GM12878 (cell line): ENCODE measurements around the gene PTPN20. TPM values are rescaled to one million over a fixed set of nuclear protein-coding genes. Genes with fewer than 3 reads are reported as not detected.

Experiments
- ATAC-seq: fragments of 200-7000 bp; cut with Tn5 transposase; 3 replicates; pipeline ENCODE4 v1.9.1; 2020; ENCODE audit warnings: mild to moderate bottlenecking, moderate library complexity
- BruUV-seq: library from RNA; stranded (reverse); fragments of 400-500 nt; replicated peaks from 2 replicates; lab custom pipeline; 2021; lab: Mats Ljungman, UMichigan
- CTCF ChIA-PET: fragments of 300-600 bp; sonication (Branson Sonifier 250); formaldehyde crosslinking; extraction: SDS; loops from one replicate; lab custom pipeline; 2021; ENCODE audit warnings: inconsistent platforms; lab: Yijun Ruan, JAX
- POLR2A ChIA-PET: fragments of 350-600 bp; formaldehyde crosslinking; extraction: SDS; loops from one replicate; lab custom pipeline; 2021; ENCODE audit warnings: inconsistent platforms; lab: Charles Lee
- RAD21 ChIA-PET: fragments of 300-600 bp; sonication (Branson Sonifier 250); formaldehyde crosslinking; loops from one replicate; lab custom pipeline; 2023; ENCODE audit warnings: antibody characterized with exemption; ENCODE audit not compliant: unreplicated experiment; lab: Charles Lee
- SMC1A ChIA-PET: fragments of 300-600 bp; sonication (Branson Sonifier 250); formaldehyde crosslinking; loops from one replicate; lab custom pipeline; 2023; ENCODE audit not compliant: unreplicated experiment, uncharacterized antibody; lab: Charles Lee
- DNase-seq: peaks from one replicate; pipeline ENCODE4 v3.0.0-alpha.2; 2011; ENCODE audit warnings: low read depth, low spot score
- FAIRE-seq: peaks from 3 replicates; lab custom pipeline; 2011; peaks lifted over from hg19 to GRCh38; lab: Jason Lieb, UNC
- H2AFZ ChIP-seq: 2 replicates; pipeline ENCODE4 v1.6.0; 2011; ENCODE audit warnings: low read depth, low read length, control low read depth; ENCODE audit not compliant: control insufficient read depth
- H3K27ac ChIP-seq: 2 replicates; pipeline ENCODE4 v1.5.1; 2011; ENCODE audit warnings: control low read depth; ENCODE audit not compliant: control insufficient read depth, insufficient read depth
- H3K27me3 ChIP-seq, 2 experiments: replicated peaks in 1 of 2; 2 replicates each; pipeline versions ENCODE4 v1.6.0 to v1.6.1; 2011; ENCODE audit warnings: low read length in 1 of 2; ENCODE audit not compliant: control insufficient read depth in 2 of 2, insufficient read depth in 2 of 2
- H3K36me3 ChIP-seq, 2 experiments: 2 replicates each; pipeline ENCODE4 v1.5.1; 2011; ENCODE audit warnings: low read length in 1 of 2; ENCODE audit not compliant: control insufficient read depth in 2 of 2, insufficient read depth in 2 of 2
- H3K4me1 ChIP-seq: 2 replicates; pipeline ENCODE4 v1.6.1; 2011; ENCODE audit warnings: mild to moderate bottlenecking, low read length, moderate library complexity, mixed read lengths; ENCODE audit not compliant: control insufficient read depth, insufficient read depth
- H3K4me2 ChIP-seq: 2 replicates; pipeline ENCODE4 v1.6.0; 2011; ENCODE audit warnings: control low read depth; ENCODE audit not compliant: control insufficient read depth, insufficient read depth
- H3K4me3 ChIP-seq: fragments of 200-600 bp; sonication (generic); 2 replicates; pipeline ENCODE4 v1.5.1; 2016
- H3K79me2 ChIP-seq: 2 replicates; pipeline ENCODE4 v1.6.0; 2011; ENCODE audit warnings: low read length; ENCODE audit not compliant: control insufficient read depth, insufficient read depth
- H3K9ac ChIP-seq: 2 replicates; pipeline ENCODE4 v1.8.0; 2011; ENCODE audit warnings: low read length, control low read depth, mixed read lengths; ENCODE audit not compliant: control insufficient read depth, insufficient read depth
- H3K9me3 ChIP-seq: replicated peaks from 3 replicates; pipeline ENCODE4 v1.5.1; 2011; ENCODE audit warnings: mild to moderate bottlenecking, low read length; ENCODE audit not compliant: control insufficient read depth, insufficient read depth
- H4K20me1 ChIP-seq: 2 replicates; pipeline ENCODE4 v1.6.0; 2011; ENCODE audit not compliant: control insufficient read depth, insufficient read depth
- ATF7 ChIP-seq: fragments of 450-650 bp; IDR thresholded peaks from 2 replicates; pipeline ENCODE4 v1.6.1; 2016; ENCODE audit warnings: low read depth, mild to moderate bottlenecking
- BACH1 ChIP-seq: fragments of 450-650 bp; IDR thresholded peaks from 2 replicates; pipeline ENCODE4 v1.6.1; 2017; ENCODE audit warnings: mild to moderate bottlenecking, borderline replicate concordance
- CREM ChIP-seq: IDR thresholded peaks from 2 replicates; pipeline ENCODE4 v1.6.1; 2014; ENCODE audit warnings: antibody characterized with exemption, low read depth
- EGR1 ChIP-seq, 2 experiments: IDR thresholded peaks; 1 replicate in 1 of 2; 2 replicates in 1 of 2; pipeline ENCODE4 v1.6.1; 2011 to 2012; ENCODE audit warnings: low read depth in 2 of 2, low read length in 2 of 2, borderline replicate concordance in 1 of 2, mild to moderate bottlenecking in 1 of 2, moderate library complexity in 1 of 2
- FOS ChIP-seq: IDR thresholded peaks from 3 replicates; pipeline ENCODE4 v1.6.1; 2011; ENCODE audit warnings: borderline replicate concordance; ENCODE audit not compliant: insufficient read length; ENCODE audit errors: extremely low read depth
- KDM1A ChIP-seq: fragments of 200-600 bp; sonication (generic); IDR thresholded peaks from 2 replicates; pipeline ENCODE4 v1.6.1; 2016; ENCODE audit warnings: borderline replicate concordance
- MEF2A ChIP-seq: IDR thresholded peaks from 2 replicates; pipeline ENCODE4 v1.6.1; 2011; ENCODE audit warnings: low read depth, mild to moderate bottlenecking, low read length, moderate library complexity; ENCODE audit not compliant: insufficient read depth
- RB1 ChIP-seq: fragments of 450-650 bp; formaldehyde crosslinking; IDR thresholded peaks from 2 replicates; pipeline ENCODE4 v1.6.1; 2017; ENCODE audit warnings: mild to moderate bottlenecking, borderline replicate concordance
- YBX1 ChIP-seq: fragments of 450-650 bp; IDR thresholded peaks from 2 replicates; pipeline ENCODE4 v1.6.1; 2016; ENCODE audit warnings: antibody characterized with exemption
- WGBS: methylation state at CpG from one replicate; pipeline ENCODE4 v1.1.6; 2016; ENCODE audit warnings: low lambda C conversion rate; ENCODE audit not compliant: insufficient replicate concordance, insufficient coverage; ENCODE audit errors: missing lambda C conversion rate; 5-methylcytosine and 5-hydroxymethylcytosine counted together
- in situ Hi-C: fragments of 300-500 bp; cut with MboI; formaldehyde crosslinking; loops from 9 replicates; pipeline ENCODE4 v1.14.3; 2018; ENCODE audit warnings: mixed read lengths
- intact Hi-C: fragments of 100-400 bp; cut with micrococcal nuclease; formaldehyde crosslinking; loops from one replicate; pipeline ENCODE4 v1.14.2; 2022; ENCODE audit not compliant: unreplicated experiment
- polyA plus RNA-seq, 11 experiments: library from polyadenylated mRNA; depleted of rRNA in 4 of 11; unstranded in 6 of 11; stranded (reverse) in 5 of 11; fragments of >200 nt; fragmentation: Nextera tagmentation in 4 of 11; fragmentation: Illumina TruSeq in 1 of 11; extraction: Ambion mirVana in 4 of 11; extraction: Trizol in 1 of 11; gene quantifications; 1 replicate in 1 of 11; 2 replicates in 10 of 11; pipeline versions ENCODE4 v1.2.1 to v1.2.3, GENCODE V29; 2011 to 2016; ENCODE audit warnings: inconsistent platforms in 2 of 11, missing spikeins in 2 of 11, low read depth in 1 of 11
- total RNA-seq, 4 experiments: library from RNA; depleted of rRNA in 3 of 4; stranded (reverse); fragments of >200 nt in 3 of 4; fragmentation: Illumina TruSeq in 1 of 4; extraction: Trizol in 1 of 4; gene quantifications; 2 replicates each; pipeline versions ENCODE4 v1.2.1 to v1.2.3, GENCODE V29; 2013 to 2021
- TF ChIP-seq, protein P1 (sequence below): fragments of 150-350 bp; IDR thresholded peaks from 2 replicates; pipeline ENCODE4 v1.6.1; 2014; ENCODE audit warnings: mild to moderate bottlenecking, low read depth, low read length
- TF ChIP-seq, protein P2 (sequence below): fragments of 450-650 bp; IDR thresholded peaks from 2 replicates; pipeline ENCODE4 v1.6.1; 2014; ENCODE audit warnings: mild to moderate bottlenecking
- TF ChIP-seq, protein P3 (sequence below): IDR thresholded peaks from 2 replicates; pipeline ENCODE4 v1.6.1; 2012; ENCODE audit warnings: low read depth, low read length, improper control_type of control experiment
- TF ChIP-seq, protein P4 (sequence below): fragments of 450-650 bp; IDR thresholded peaks from 2 replicates; pipeline ENCODE4 v1.6.1; 2017; ENCODE audit warnings: borderline replicate concordance
- TF ChIP-seq, protein P5 (sequence below): IDR thresholded peaks from 2 replicates; pipeline ENCODE4 v1.6.1; 2012; ENCODE audit warnings: low read length, inconsistent platforms
- TF ChIP-seq, protein P6 (sequence below): IDR thresholded peaks from 2 replicates; pipeline ENCODE4 v1.6.1; 2012; ENCODE audit warnings: low read depth, low read length, improper control_type of control experiment

PTPN20 gene
- total and polyA plus RNA-seq, 10 of the 15 experiments (the other 5 are each of a cell fraction or from before 2014, with no cell fraction given) = 0.04 to 3.4 (median 0.10) TPM; not detected in 4

DNA sequence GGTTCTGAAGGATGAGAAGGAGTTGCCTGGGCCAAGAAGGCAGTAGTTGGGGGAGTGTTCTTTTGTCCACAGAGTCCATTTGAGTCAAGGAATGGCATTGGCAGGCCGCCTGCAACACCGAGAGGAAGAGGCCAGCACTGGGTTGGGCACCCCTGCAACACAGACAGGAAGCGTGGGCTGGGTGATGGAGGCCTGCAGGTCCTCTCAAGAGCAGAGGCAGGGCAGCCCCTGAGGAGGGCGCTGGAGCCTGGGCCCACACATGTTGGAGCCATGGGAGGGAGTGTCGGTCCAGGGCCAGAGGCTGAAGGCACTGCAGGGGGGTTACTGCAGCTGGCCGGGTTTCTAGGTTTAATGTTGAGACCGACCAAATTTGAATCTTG is 137.3 kb downstream of the PTPN20 start (continued):
- TF ChIP-seq BACH1 = no peak

DNA sequence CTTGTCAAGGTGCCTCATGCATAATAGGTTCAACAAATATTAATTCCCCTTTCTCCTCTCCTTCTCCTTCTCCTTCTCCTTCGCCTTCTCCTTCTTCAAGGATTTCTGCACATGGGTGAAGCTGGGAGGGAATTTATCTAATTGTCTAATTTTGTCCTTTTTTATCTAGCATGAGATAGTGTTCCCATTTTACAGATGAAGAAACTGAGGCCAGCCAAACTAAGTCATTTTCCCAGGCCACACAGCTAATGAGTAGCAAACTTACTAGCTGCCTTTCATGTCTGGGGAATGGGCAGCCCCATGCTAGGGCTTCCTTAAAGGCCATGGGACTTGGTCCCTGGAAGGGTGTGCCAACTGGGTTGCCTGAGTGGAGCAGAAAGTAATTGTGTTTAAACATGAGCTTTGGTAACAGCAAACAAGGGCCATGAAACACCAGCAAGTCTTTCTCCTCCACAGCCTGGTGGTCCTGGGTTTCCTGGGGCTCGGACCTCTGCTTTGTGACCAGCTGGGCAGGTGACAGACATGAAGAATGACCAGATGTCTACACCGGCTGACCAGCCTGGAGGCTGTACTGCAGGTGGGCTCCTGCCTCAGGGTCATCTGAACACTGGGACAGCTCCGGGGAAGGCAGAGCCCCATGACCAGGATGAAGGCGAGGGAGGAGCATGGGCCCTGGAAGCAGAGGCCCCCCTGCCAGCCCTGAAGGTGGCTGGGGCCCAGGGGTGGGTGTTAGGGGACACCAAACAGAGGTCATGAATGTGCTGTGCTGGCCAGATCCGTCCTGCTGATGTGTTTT is 138.0 kb downstream of the PTPN20 start:
- WGBS = 22% methylated on average over 5 of the region's 6 CpGs
- no peak overlapping the region for H3K27ac ChIP-seq
- no peak overlapping the region for H2AFZ ChIP-seq
- H3K4me1 ChIP-seq = no peaks in the 10 kb centered on the region
- RAD21 ChIA-PET = interaction anchor here (2.8 kb wide), 1 partner anchor 264 kb away, joined by 84 read pairs; no protein-coding TSS in a partner anchor
- no peak overlapping the region for H3K9ac ChIP-seq
- no peaks in the 10 kb centered on the region for H3K36me3 ChIP-seq
- no peak for ATAC-seq
- no TSS peak for BruUV-seq
- H3K9me3 ChIP-seq = no peaks in the 10 kb centered on the region
- peaks cover 0 to 2% of the 10 kb centered on the region in 2 experiments; a peak in 1 of 4 replicates for H3K27me3 ChIP-seq
- 0 out of 2 replicates have a peak, but pooled peaks cover 2% of the 10 kb centered on the region for H4K20me1 ChIP-seq
- DNase-seq = no peak
- in situ Hi-C loops (no loop called here), intact Hi-C loops (no loop called here)
- CTCF ChIA-PET = interaction anchor here (0.7 to 6.9 kb wide), 12 partner anchors 14 to 402 kb away, joined by 3 to 135 read pairs (median 4); no protein-coding TSS in a partner anchor
- POLR2A ChIA-PET = no interaction called here
- no peak overlapping the region for H3K4me2 ChIP-seq
- no peaks in the 10 kb centered on the region for H3K79me2 ChIP-seq
- no peak overlapping the region for H3K4me3 ChIP-seq
- SMC1A ChIA-PET = interaction anchor here (1.4 to 5.2 kb wide), 4 partner anchors 24 to 264 kb away, joined by 3 to 66 read pairs (median 8); no protein-coding TSS in a partner anchor
- no peak for FAIRE-seq
- TF ChIP-seq, protein P1, sequence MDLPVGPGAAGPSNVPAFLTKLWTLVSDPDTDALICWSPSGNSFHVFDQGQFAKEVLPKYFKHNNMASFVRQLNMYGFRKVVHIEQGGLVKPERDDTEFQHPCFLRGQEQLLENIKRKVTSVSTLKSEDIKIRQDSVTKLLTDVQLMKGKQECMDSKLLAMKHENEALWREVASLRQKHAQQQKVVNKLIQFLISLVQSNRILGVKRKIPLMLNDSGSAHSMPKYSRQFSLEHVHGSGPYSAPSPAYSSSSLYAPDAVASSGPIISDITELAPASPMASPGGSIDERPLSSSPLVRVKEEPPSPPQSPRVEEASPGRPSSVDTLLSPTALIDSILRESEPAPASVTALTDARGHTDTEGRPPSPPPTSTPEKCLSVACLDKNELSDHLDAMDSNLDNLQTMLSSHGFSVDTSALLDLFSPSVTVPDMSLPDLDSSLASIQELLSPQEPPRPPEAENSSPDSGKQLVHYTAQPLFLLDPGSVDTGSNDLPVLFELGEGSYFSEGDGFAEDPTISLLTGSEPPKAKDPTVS = no peak
- TF ChIP-seq KDM1A = no peak
- no peak for TF ChIP-seq EGR1 (IDR thresholded peaks at IDR 0.05; ENCODE audit: borderline replicate concordance in 1 of 2, low read depth in 2 of 2, low read length in 2 of 2)
- TF ChIP-seq FOS = no peak
- TF ChIP-seq MEF2A = no peak
- TF ChIP-seq, protein P2, sequence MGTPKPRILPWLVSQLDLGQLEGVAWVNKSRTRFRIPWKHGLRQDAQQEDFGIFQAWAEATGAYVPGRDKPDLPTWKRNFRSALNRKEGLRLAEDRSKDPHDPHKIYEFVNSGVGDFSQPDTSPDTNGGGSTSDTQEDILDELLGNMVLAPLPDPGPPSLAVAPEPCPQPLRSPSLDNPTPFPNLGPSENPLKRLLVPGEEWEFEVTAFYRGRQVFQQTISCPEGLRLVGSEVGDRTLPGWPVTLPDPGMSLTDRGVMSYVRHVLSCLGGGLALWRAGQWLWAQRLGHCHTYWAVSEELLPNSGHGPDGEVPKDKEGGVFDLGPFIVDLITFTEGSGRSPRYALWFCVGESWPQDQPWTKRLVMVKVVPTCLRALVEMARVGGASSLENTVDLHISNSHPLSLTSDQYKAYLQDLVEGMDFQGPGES = no peak
- TF ChIP-seq, protein P3, sequence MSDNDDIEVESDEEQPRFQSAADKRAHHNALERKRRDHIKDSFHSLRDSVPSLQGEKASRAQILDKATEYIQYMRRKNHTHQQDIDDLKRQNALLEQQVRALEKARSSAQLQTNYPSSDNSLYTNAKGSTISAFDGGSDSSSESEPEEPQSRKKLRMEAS = no peak
- TF ChIP-seq, protein P4, sequence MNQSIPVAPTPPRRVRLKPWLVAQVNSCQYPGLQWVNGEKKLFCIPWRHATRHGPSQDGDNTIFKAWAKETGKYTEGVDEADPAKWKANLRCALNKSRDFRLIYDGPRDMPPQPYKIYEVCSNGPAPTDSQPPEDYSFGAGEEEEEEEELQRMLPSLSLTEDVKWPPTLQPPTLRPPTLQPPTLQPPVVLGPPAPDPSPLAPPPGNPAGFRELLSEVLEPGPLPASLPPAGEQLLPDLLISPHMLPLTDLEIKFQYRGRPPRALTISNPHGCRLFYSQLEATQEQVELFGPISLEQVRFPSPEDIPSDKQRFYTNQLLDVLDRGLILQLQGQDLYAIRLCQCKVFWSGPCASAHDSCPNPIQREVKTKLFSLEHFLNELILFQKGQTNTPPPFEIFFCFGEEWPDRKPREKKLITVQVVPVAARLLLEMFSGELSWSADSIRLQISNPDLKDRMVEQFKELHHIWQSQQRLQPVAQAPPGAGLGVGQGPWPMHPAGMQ = no peak
- TF ChIP-seq, protein P5, sequence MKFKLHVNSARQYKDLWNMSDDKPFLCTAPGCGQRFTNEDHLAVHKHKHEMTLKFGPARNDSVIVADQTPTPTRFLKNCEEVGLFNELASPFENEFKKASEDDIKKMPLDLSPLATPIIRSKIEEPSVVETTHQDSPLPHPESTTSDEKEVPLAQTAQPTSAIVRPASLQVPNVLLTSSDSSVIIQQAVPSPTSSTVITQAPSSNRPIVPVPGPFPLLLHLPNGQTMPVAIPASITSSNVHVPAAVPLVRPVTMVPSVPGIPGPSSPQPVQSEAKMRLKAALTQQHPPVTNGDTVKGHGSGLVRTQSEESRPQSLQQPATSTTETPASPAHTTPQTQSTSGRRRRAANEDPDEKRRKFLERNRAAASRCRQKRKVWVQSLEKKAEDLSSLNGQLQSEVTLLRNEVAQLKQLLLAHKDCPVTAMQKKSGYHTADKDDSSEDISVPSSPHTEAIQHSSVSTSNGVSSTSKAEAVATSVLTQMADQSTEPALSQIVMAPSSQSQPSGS = no peak
- TF ChIP-seq, protein P6, sequence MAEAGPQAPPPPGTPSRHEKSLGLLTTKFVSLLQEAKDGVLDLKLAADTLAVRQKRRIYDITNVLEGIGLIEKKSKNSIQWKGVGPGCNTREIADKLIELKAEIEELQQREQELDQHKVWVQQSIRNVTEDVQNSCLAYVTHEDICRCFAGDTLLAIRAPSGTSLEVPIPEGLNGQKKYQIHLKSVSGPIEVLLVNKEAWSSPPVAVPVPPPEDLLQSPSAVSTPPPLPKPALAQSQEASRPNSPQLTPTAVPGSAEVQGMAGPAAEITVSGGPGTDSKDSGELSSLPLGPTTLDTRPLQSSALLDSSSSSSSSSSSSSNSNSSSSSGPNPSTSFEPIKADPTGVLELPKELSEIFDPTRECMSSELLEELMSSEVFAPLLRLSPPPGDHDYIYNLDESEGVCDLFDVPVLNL = no peak
- no peak for TF ChIP-seq YBX1
- TF ChIP-seq ATF7 = no peak
- no peak for TF ChIP-seq RB1
- TF ChIP-seq CREM = no peak
